HG03378 (cell line): Measurements from ENCODE around the gene SHTN1.
A peak's percentile ranks its signal among the peaks of the same experiment; 100 is the strongest.

Experiments
- ATAC-seq: cut with Tn5 transposase; IDR thresholded peaks from one replicate; pipeline ENCODE4 v1.9.1; 2021; ENCODE audit warnings: mild to moderate bottlenecking, moderate library complexity; ENCODE audit not compliant: unreplicated experiment

Gene SHTN1

DNA sequence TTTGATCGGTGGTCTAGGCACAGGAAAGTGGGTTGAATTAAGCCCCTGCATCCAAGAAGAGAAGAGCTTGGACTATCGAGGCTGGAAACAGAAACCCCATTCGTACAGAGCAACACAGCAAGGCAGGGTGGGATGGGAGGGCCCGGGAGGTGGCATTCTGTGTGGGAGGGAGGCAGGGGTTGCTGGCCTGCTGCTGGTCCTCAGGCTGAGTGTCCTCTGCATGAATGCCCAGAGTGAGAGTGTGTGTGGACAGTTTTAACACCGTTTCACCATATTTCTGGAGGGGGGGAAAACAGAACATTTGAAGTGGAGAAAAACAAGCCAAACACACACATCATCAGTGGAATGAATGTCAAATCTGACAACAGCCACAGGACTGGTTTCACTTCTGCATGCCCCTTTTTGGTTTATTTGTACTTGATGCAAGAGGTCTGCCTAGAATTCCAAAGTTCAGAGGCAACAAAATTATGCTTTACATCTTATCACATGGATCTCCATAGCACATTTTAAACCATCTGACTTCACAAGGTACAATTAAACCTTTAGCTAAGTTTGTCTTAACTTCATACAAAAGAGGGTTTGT is 166.8 kb downstream of the SHTN1 start:
- ATAC-seq = peak; percentile 92

DNA sequence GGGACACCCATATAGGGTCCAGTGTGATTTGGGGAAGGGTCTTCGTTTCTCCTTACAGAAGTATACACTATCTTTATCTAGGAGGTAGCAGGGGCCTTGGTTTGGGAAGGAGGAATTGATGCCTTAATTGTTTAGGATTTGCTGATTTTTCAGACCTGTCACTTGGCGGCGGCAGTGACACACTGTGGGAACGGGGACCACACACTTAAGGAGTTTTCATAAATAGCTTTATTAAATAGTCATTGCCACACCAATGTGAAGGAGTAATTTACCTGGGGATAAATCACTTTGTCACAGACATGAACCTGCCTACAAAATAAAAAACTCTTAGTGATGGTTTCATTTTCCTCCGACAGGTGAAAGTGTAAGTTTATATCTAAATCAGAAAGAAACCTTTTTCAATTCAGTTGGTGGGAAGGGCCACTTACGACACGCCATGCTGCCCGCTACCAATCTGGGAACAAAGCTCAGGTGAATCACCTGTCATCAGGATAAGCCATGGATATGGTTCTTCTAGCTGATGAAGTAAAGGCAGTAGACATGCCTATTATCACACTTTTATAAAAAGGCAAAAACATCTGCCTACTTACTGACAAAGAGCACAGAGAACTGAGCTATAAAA is 168.0 kb downstream of the SHTN1 start:
- no peak for ATAC-seq

DNA sequence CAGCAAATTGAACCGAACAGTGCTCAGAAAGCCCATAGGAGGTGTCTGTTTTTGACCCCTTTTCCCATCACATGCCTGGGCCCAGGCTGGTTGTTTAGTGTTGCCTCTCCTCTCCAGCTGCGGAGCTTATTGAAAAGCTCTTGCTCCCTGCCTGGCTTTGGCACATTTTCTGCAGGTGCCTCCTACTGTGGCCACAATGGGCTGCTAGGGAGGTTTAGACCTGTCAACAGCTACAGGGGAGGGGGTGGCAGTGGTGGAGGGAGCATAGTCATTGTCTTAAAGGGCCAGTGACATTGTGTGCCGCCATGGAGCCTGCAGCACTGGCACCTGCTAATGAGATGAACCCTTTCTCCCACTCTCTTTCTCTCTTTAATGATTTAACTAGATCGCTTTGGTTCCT is 168.9 kb downstream of the SHTN1 start:
- no peak for ATAC-seq

DNA sequence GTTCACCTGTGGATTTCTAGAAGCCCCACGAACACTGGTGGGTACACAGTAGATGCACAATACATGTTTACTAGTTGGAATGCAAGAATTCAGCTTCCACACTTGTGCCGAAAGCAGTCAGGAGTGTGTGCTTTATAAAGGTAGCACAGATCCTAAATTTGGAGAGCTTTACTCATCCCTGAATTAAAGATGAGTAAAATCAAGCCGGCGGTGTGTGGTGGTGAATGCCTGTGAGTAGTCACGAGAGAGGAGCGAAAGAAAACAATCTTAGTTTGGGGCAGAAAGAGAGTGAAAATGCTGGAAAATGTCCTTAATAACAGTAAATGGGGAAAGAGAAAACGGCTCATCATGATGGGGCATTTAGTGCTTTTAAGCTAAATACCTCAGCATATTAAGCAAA is 169.3 kb downstream of the SHTN1 start:
- no peak for ATAC-seq

DNA sequence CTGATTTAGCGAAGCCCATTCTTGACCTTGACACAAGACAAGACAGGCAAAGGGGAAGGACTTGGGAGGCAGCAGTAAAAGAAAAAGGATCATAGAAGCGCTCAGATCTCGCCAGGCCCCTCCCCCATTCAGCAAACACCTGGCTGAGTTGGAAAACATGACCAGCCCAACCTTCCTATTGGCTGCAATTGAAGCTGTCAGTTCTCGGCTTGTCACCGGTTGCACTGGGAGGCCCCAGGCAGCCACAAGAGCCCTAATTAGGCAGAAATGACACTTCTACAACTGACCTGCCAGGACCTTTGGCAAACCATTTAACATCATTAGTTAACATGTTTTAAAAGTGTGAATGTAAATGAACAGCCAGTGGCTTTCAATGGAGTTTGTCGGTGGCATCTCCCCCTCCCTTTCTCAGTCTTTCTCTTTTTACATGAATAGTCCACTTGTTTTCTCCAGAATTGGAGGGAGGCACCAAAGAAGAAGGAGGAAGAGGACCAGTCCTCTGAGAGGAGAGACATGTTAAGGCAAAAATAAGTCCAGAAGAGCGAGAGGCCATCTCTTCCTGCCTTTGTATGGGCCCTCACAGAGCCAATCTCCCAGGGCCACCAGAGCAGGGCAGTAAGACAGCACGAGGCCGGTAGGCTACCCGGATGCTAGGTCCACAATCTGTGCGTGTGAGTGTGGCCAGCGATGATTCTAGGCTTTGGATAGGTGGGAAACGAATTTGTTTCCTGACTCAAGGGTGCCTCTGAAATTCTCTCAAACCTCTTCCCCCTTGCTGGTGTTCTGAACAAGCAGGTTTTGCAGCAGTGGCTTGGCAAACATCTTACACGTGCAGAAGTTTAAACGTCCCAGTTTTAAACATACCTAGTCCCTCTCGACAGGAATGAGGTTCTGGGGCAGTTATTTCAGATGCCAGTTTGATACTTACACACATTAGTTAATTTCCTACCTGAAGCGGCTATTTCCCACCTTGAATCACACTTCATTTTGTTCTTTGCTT is 170.7 kb downstream of the SHTN1 start:
- no peak for ATAC-seq

DNA sequence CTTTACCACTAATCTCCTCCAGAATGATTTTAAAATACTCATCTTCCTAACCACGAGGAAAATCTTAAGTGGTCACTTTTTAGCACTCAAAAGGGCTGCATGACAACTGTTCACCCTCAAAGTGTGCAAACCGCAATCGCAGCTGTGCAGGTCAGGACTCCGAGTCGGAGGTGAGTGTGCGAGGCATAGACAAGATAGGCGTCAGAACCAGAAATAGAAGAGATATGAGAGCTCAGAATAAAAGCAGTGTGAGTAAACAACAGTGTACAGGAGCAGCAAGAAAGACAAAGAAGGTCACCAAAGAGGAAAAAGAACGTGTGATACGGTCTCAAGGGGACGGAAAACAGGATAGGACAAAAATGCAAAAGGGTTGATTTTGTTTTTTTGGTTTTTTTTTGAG is 173.2 kb downstream of the SHTN1 start:
- no peak for ATAC-seq
